HepG2 (cell line): Measurements from ENCODE around the gene MTCH1. TPM values are rescaled to one million over a fixed set of nuclear protein-coding genes. Genes with fewer than 3 reads are reported as not detected.
A peak's percentile ranks its signal among the peaks of the same experiment; 100 is the strongest.

ENCODE experiments used
- ARNT ChIP-seq: fragments of 450-650 bp; IDR thresholded peaks from 2 replicates; pipeline ENCODE4 v1.6.1; 2017
- ATRX ChIP-seq: sonication (generic); formaldehyde crosslinking; IDR thresholded peaks from 2 replicates; pipeline ENCODE4 v1.4.0; 2020; ENCODE audit warnings: missing genetic modification reagents, borderline replicate concordance
- FLYWCH1 ChIP-seq: sonication (generic); formaldehyde crosslinking; IDR thresholded peaks from 2 replicates; pipeline ENCODE4 v1.8.1; 2023; ENCODE audit warnings: mild to moderate bottlenecking, missing genetic modification reagents
- HOXA9 ChIP-seq: sonication (generic); formaldehyde crosslinking; IDR thresholded peaks from 2 replicates; pipeline ENCODE4 v1.8.1; 2022; ENCODE audit warnings: missing genetic modification reagents, mild to moderate bottlenecking, moderate library complexity, borderline replicate concordance
- KDM5B ChIP-seq: sonication (generic); formaldehyde crosslinking; IDR thresholded peaks from 2 replicates; pipeline ENCODE4 v1.4.0; 2020; ENCODE audit warnings: missing genetic modification reagents, mild to moderate bottlenecking, borderline replicate concordance
- MTERF4 ChIP-seq: sonication (generic); formaldehyde crosslinking; IDR thresholded peaks from 2 replicates; pipeline ENCODE4 v1.8.0; 2023; ENCODE audit warnings: mild to moderate bottlenecking, missing genetic modification reagents
- PHF21A ChIP-seq: sonication (generic); formaldehyde crosslinking; IDR thresholded peaks from 2 replicates; pipeline ENCODE4 v1.5.0; 2020; ENCODE audit warnings: mild to moderate bottlenecking, missing genetic modification reagents
- SCMH1 ChIP-seq: sonication (generic); formaldehyde crosslinking; IDR thresholded peaks from 2 replicates; pipeline ENCODE4 v1.9.0; 2021; ENCODE audit warnings: missing genetic modification reagents, mild to moderate bottlenecking, borderline replicate concordance
- ZHX2 ChIP-seq, 2 experiments: sonication (generic) in 1 of 2; formaldehyde crosslinking in 1 of 2; IDR thresholded peaks; 2 replicates each; pipeline versions ENCODE4 v1.6.1 to v1.9.0; 2014 to 2022; ENCODE audit warnings: antibody characterized with exemption in 1 of 2, borderline replicate concordance in 1 of 2, inconsistent platforms in 1 of 2, low read depth in 1 of 2, missing genetic modification reagents in 1 of 2
- ZMAT5 ChIP-seq: sonication (generic); formaldehyde crosslinking; IDR thresholded peaks from 2 replicates; pipeline ENCODE4 v1.5.0; 2020; ENCODE audit warnings: mild to moderate bottlenecking, low read depth, missing genetic modification reagents, borderline replicate concordance
- ZNF20 ChIP-seq: sonication (generic); formaldehyde crosslinking; IDR thresholded peaks from 2 replicates; pipeline ENCODE4 v1.4.0; 2020; ENCODE audit warnings: mild to moderate bottlenecking, moderate library complexity, missing genetic modification reagents
- ZNF430 ChIP-seq: sonication (generic); formaldehyde crosslinking; IDR thresholded peaks from 2 replicates; pipeline ENCODE4 v1.9.0; 2021; ENCODE audit warnings: mild to moderate bottlenecking, missing genetic modification reagents
- ZNF737 ChIP-seq: sonication (generic); formaldehyde crosslinking; IDR thresholded peaks from 2 replicates; pipeline ENCODE4 v1.5.0; 2020; ENCODE audit warnings: missing genetic modification reagents, mild to moderate bottlenecking, borderline replicate concordance
- ZSCAN5A ChIP-seq: sonication (generic); formaldehyde crosslinking; IDR thresholded peaks from 2 replicates; pipeline ENCODE4 v1.8.0; 2022; ENCODE audit warnings: mild to moderate bottlenecking, missing genetic modification reagents, borderline replicate concordance
- polyA plus RNA-seq, 8 experiments: library from polyadenylated mRNA; depleted of rRNA in 3 of 8; stranded (reverse) in 7 of 8; unstranded in 1 of 8; fragments of >200 nt; fragmentation: Illumina TruSeq in 4 of 8; extraction: Trizol in 4 of 8; gene quantifications; 2 replicates each; pipeline versions ENCODE4 v1.2.1 to v1.2.3, GENCODE V29; 2011 to 2016; ENCODE audit warnings: low read depth in 4 of 8, missing spikeins in 1 of 8, mixed read lengths in 1 of 8; ENCODE audit not compliant: insufficient read depth in 1 of 8
- total RNA-seq, 5 experiments: library from RNA; depleted of rRNA; stranded (reverse); fragments of >200 nt; fragmentation: Illumina TruSeq; extraction: Trizol; gene quantifications; 2 replicates each; pipeline ENCODE4 v1.2.3, GENCODE V29; 2016; ENCODE audit warnings: low read depth in 1 of 5
- TF ChIP-seq, protein P1 (sequence below): sonication (generic); formaldehyde crosslinking; IDR thresholded peaks from 2 replicates; pipeline ENCODE4 v1.5.0; 2020; ENCODE audit warnings: mild to moderate bottlenecking, missing genetic modification reagents
- TF ChIP-seq, protein P2 (sequence below): sonication (generic); formaldehyde crosslinking; IDR thresholded peaks from 2 replicates; pipeline ENCODE4 v1.5.0; 2020; ENCODE audit warnings: missing genetic modification reagents

Gene MTCH1
- total and polyA plus RNA-seq, 2 of the 13 experiments (the other 11 are each of a cell fraction or from before 2014, with no cell fraction given), result 86.2 to 144 TPM

DNA sequence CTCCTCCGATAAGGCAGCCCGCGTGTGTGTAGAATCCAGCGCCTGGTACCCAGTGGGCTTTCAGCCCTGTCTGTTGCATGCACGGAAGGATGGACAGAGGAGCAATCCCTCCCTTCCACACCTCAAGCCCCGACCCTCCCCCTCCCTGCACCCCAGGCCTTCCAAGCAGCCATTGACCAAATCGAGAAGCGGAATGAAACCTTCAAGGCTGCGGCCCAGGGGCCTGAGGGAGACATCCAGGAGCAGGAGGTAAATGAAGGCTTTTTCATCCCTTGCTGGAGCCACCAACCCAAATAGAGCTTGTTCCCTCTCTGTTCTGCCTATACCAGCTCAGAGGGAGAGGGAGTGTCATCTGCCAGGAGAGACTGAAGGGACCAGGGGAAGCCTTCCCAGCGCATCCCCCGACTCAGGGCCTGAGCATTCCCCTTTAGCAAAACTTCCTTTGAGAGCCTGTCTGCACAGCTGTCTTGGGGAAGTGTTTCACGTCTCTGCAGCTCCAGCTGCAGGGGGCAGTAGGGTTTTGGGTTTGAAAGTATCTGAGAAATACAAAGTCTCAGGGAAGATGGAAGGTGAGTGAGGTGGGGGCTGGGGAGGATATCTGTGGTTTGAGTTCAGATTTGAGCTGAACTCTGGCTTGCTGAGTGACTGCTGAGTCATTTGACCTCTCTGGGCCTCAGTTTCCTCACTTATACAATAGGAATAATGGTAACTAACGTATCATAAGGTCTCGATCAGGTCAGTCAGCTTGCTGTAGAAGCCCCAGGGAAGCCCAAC, 35.5 kb upstream of the MTCH1 start (continued):
- TF ChIP-seq ZHX2 (IDR thresholded peaks at IDR 0.05; ENCODE audit: low read depth) (no peak), ZHX2 (CRISPR knock-in tag; IDR thresholded peaks at IDR 0.05; ENCODE audit: borderline replicate concordance) (no peak), ZNF737 (no peak), MTERF4 (CRISPR knock-in tag) (no peak), SCMH1 (CRISPR knock-in tag) (no peak), ATRX (CRISPR knock-in tag) (no peak), KDM5B (CRISPR knock-in tag) (0 out of 2 replicates have a peak, but pooled peaks have one; percentile 23), HOXA9 (no peak), FLYWCH1 (no peak), PHF21A (CRISPR knock-in tag) (0 out of 2 replicates have a peak, but pooled peaks have one; percentile 21), ARNT (no peak), ZNF430 (CRISPR knock-in tag) (no peak), ZMAT5 (no peak), ZSCAN5A (no peak), ZNF20 (CRISPR knock-in tag) (no peak)
- TF ChIP-seq, protein P1, sequence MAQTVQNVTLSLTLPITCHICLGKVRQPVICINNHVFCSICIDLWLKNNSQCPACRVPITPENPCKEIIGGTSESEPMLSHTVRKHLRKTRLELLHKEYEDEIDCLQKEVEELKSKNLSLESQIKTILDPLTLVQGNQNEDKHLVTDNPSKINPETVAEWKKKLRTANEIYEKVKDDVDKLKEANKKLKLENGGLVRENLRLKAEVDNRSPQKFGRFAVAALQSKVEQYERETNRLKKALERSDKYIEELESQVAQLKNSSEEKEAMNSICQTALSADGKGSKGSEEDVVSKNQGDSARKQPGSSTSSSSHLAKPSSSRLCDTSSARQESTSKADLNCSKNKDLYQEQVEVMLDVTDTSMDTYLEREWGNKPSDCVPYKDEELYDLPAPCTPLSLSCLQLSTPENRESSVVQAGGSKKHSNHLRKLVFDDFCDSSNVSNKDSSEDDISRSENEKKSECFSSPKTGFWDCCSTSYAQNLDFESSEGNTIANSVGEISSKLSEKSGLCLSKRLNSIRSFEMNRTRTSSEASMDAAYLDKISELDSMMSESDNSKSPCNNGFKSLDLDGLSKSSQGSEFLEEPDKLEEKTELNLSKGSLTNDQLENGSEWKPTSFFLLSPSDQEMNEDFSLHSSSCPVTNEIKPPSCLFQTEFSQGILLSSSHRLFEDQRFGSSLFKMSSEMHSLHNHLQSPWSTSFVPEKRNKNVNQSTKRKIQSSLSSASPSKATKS (CRISPR knock-in tag), result no peak
- TF ChIP-seq, protein P2, sequence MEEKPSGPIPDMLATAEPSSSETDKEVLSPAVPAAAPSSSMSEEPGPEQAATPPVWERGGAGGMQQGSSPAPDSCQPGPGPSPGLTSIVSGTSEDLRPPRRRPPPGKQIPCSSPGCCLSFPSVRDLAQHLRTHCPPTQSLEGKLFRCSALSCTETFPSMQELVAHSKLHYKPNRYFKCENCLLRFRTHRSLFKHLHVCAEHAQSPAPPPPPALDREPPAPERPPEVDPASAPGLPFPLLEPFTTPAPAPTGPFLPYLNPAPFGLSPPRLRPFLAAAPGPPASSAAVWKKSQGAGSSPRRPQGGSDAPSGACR (CRISPR knock-in tag), result no peak
